ENCODE measurements around the gene POC1A. TPM values are rescaled to one million over a fixed set of nuclear protein-coding genes. Genes with fewer than 3 reads are reported as not detected.
"Not testable (repeated sequence)": the region's sequence is repeated elsewhere in the genome, so short reads cannot be mapped to it uniquely, and the experiment has no call there.

Gene POC1A
- total RNA-seq, 1 experiment from 2014 or later: 21.4 TPM

DNA sequence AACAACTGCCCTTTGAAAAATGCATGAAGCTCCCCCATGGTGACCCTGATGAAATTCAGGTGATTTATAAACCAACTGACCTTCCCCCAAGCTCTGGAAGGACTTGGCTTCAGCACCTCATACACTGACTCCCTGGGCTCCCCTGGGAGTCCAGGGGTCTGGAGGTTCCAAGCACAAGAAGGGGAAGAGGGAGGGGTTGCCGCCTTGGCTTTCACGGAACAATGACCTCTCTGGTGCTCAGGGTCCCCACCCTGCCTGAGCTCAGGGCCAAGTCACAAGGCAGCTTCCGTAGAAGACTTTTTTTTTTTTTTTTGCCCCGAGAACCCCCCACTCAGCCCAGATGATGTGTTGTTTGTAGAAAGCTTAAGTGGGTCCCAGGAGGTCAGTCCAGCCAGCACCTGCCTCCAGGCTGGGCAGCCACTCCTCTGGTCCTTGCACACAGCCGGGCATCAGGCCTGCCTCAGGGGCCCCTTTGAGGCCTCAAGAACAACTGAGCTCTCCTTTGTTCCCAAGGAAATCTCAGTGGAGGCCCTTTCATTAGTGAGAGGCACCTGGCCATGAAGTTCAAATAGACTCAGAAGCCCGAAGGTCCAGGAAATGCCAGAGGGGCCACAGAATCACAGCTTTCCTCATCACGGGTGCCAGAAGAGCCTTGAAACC is 29.7 kb upstream of the POC1A start:
- DNase-seq (ENCODE audit: low read depth): no peak

DNA sequence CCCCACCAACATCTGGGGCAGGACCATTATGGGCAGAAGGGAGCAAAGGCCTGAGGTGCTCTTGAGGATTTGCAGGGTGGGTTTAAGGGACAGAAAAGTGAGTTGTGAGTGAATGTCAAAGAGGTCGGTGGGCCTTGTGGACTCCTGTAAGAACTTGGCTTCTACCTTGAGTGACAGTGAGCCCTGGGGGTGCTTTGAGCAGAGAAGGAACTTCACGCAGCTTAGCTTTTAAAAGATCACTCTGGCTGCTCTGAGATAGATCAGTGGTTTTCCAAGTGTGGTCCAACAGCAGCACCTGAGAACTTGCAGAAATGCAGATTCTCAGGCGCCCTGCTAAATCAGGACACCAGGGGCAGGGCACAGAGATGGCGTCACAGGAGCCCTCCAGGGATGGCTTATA is 28.5 kb upstream of the POC1A start:
- no peak for DNase-seq (ENCODE audit: low read depth)

DNA sequence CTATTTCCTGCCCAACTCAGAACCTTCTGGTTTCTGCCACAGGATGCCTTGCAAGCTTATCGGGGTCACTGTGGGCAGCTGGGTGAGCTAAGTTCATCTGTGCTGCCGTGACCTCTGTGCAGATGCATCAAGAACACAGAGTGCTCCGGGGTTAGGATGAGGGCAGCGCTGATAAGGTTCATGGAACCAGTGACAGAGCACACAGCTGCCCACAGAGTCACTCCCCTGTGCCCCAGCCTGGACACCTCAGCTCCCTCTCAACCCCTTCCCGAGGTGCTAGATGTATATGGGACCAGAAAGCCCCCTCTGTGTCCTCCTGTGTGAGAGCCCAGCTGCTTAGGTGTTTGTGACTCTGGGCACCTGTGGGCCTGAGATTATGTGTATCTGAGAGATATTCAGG is 28.0 kb upstream of the POC1A start:
- no peak for DNase-seq (ENCODE audit: low read depth)

DNA sequence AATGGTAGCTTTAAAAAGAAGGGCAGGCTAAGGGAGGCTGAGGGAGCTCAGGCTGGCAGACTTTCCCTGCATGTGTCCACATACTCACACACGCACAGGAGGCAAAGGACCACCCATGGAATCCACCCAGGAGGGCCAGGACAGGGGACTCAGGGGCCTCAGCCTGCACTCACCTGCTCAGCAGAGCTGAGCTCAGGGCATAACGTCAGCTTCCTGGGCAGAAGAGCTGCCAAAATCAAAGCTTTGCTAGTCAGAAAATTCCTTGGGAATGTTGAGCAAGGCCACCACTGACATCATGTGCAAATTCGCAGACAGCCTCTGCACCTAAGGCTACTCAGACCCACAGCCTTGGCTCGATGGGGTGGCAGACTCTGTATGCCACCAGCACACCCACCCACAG is 27.3 kb upstream of the POC1A start:
- no peak for DNase-seq (ENCODE audit: low read depth)

DNA sequence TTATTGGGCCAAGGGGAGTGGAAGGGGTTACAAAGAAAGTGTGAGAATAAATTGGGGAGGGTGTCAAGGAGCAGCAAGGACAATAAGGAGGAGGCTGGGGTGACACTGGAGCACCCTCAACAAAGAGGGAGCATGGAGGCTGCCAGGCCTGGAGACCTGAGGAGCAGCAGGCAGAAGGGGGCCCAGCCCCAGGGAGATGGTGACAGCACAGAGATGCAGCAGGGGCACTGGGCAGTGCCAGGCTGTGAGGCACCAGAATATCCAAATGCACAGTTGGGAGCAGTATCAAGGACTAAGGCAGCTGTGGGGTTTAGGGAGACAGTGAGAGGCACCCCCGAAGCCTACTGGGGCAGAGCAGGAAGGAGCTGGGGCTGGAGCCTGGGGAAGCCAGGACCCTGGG is 24.3 kb upstream of the POC1A start:
- no peak for DNase-seq (ENCODE audit: low read depth)

DNA sequence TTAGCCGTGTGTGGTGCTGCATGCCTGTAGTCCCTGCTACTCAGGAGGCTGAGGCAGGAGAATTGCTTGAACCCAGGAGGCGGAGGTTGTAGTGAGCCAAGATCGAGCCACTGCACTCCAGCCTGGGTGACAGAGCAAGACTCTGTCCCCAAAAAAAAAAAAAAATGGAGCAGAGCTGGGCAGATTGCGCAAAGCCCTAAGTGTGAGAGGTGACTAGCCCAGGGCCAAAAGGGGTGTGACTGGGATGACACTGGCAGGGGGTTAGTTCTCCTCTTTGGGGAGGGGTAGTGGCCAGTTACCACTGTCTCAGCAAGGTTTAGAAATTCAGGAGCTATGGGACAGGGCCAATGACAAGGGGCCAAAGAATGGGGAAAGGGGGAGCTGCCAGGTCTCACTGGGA is 23.9 kb upstream of the POC1A start:
- DNase-seq (ENCODE audit: low read depth): not testable (repeated sequence)

DNA sequence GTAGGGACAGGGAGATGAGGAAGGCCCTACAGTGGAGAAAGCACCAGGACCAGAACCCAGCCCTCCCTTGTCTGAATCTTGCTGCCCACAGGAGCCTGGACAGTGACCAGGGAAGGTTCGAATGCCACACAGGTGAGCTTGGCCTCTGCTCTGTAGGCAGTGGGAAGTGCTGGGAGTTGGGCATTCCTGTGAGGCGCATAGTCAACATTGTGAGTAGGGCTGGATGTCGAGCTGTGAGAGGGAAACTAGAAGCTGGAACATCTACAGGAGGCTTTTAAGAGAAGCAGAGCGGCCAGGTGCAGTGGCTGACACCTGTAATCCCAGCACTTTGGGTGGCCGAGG is 23.4 kb upstream of the POC1A start:
- no peak for DNase-seq (ENCODE audit: low read depth)

DNA sequence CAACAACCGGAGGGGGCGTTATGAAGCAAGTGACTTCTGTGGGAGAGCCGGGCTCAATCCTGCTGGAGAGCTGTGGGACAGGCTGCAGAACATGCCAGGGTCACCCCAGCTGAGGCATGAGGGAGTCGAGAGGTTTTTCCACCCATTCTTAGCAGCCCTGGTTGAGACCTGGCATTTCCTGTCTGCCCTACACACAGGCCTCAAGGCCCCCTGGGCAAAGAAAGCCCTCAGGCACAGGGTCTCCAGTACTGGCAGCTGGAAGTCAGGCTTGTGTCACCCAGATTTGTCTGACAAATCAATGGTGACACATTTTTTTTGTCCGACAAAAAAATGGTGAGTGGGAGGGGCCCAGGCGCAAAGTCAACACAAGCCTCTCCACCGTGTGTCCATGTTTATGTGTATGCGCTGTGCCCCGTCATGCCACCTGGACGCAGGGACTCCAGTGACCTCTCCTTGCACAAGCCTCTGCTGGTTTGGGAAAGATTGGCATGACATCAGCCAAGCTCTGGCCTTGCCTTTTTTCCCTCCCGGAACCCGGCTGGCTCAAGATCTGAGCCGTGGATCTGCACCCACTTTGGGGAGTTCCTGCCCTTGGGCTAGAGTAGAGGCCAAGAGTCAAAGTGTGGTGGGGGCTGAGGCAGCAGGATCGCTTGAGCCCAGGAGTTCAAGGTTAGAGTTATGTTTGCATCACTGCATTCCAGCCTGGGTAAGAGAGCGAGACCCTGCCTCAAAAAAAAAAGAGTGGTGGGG is 22.9 kb upstream of the POC1A start:
- DNase-seq (ENCODE audit: low read depth): peak; percentile 40

DNA sequence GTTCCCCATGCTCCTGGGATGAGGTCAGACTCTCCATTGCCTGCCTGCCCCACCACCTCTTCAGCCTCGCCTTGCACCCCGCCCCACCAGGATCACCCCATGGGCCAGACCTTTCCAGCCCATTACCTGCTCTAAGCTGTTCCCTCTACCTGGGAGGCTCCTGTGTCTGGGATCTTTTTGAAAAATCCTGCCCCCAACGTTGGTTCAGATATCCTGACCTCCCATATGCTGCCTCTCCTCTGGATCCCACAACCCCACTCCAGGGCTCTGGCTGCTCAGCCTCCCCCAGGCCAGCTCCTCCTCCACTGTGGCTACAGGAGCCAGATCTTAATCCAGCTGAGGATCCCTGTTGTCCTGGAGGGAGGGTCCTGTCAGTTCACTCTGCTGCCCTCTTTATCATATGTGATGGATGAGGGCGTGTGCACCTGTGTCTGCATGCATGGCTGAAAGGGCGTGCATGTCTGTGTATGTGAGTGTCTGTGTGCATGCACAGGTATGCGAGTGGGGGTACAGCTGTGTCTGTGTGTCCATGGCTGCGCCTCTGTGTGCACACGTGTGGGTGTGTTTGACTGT is 22.0 kb upstream of the POC1A start:
- DNase-seq (ENCODE audit: low read depth): no peak

DNA sequence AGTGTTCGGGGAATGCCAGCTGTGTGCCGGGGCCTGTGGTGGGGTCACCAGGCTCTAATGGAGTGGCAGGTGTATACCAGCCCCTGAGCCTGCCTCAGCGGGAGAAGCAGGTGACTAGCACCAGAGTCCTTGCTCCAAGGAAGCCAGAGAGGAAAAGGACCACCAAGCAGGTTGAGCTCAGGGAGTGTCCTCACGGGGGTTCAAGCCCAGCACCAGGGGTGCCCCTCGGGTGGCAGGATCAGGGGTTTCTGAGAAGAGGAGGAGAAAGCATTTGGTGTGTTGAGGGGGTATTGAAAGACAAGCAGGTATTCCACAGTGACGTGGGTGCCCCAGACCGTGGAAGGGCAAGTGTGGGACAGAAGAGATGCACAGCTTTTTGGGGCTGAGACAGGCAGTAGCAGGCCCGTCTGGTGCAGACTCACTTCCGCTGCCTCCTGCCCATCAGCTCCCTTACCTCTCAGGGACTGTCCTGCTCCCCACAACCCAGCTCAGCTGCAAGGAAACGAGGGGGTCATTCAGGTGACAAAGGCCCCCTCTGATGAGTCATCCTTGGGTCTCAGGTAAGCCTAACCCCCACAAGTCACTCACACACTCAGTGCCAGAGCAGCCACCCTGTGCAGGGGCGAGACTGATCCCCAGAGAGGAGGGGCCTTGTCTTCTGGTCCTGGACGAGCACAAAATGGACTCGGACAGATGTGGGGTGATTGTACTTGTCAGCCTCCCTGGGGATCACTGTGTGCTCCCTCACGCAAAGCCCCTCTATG is 21.4 kb upstream of the POC1A start:
- no peak for DNase-seq (ENCODE audit: low read depth)

DNA sequence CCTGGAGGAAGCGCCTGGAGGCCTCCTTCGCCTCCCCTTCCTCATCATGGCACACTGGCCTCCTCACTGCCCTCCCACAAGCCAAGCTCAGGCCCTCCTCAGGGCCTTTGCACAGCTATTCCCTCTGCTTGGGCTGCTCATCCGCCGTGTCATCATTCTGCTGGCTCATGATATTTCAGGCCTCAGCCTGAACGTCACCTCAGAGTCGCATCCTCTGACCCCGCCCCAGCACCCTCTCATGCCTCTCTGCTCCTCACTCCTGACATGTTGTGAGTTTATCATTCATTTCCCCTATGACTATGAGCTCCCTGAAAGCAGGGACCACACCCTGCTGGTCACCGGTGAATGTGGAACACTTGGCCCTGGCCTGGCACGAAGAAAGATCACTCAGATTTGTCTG is 20.7 kb upstream of the POC1A start:
- DNase-seq (ENCODE audit: low read depth): no peak

DNA sequence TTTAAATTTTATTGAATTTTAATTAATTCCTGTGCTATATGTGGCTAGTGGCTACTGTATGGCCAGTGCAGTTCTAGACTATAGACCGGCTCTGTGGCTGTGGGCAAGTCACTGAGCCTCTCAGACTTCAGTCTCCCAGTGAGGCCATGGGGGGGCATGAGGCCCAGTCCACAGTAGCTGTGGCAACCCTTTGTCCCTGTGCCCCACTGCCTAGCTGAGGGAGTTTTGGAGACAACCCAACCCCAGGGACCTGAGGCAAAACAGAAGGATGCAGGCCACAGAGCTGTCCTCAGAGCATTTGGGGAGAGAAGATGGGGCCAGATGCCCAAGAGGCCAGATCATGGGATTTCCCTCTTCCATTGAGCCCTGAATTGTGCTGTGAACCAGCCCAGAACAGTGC is 18.9 kb upstream of the POC1A start:
- no peak for DNase-seq (ENCODE audit: low read depth)

DNA sequence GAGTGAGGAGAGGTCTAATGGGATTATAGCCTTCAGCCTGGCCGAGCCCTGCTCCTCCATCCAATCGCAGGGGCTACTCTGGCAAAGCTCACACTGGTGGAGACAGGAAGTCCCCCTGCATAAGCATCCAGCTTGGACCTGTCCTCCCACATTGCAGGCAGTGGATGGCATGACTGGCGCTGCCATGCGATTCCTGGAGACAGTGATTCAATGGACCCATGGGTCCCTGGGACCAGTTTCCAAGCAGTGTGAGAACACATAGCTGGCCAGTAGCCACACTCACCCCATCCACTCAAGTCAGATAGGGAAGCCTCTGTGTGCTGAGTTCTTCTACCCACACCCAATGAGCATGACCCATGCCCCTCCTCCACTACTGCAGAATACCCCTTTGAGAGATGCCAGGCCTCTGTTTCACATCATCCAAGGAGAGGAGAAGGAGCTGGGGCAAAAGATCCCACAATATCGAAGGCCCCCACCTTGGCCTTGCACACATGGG is 18.1 kb upstream of the POC1A start:
- DNase-seq (ENCODE audit: low read depth): no peak

DNA sequence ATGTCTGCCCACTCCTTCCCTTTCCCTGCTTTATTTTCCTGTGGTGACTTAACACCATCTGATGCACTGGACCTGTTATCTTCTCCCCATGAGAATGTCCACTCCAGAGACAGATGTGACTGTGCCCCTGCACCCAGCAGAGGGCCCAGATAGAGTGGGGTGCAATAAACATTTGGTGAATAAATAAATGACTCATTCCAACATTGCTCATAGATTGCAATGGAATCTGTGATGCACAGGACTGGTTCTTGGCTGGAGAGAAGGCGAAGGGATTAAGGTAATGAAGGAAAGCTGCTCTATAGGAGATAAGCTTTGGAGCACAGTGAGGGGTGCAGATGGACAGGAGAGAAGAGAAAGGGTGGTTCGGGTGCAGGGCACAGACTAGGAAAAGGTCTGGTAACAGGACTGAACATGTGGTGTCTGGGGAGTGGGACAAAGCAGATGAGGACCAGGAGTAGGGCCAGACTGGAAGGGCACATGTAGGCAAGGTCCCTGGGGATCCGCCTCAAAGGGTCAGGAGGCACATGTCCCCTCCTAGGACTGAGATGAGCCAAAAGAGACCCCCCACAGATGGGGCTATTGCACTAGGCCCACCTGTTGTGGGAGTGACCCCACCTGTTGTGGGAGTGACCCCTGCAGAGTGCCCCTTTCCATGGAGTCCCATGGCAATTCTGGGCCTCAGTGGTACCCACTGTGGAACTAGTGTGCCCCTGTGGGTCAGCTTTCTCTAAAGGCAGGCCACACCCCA is 17.5 kb upstream of the POC1A start:
- DNase-seq (ENCODE audit: low read depth): peak; percentile 37

DNA sequence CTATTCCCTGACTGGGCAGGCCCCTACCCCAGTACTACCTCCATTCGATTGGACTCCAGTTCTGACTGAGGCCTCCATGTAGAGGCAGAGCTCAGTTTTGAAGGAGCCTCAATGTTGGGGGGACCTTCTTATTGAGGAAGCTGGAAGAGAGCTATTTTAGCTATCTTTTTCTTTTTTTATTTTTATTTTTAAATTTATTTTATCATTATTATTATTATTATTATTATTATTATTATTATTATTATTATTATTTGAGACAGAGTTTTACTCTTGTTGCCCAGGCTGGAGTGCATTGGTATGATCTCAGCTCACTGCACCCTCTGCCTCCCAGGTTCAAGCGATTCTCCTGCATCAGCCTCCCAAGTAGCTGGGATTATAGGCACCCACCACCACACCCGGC is 16.0 kb upstream of the POC1A start:
- DNase-seq (ENCODE audit: low read depth): not testable (repeated sequence)

DNA sequence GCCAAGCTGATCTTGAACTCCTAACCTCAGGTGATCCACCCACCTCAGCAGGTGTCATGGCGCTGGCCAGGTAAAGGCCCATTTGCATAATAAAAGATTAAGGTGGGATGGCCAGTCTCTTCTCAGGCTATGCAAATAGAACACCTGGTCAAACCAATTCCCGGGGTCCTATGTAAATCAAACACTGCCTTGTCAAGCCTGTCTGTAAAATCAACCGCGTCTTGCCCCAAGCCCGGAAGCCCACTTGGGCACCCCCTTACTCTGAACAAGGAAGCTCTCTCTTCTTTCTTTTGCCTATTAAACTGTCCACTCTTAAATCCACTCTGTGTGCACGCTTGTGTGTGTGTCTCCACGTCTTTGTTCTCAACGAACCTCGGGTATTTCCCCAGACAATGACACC is 13.0 kb upstream of the POC1A start:
- no peak for DNase-seq (ENCODE audit: low read depth)

DNA sequence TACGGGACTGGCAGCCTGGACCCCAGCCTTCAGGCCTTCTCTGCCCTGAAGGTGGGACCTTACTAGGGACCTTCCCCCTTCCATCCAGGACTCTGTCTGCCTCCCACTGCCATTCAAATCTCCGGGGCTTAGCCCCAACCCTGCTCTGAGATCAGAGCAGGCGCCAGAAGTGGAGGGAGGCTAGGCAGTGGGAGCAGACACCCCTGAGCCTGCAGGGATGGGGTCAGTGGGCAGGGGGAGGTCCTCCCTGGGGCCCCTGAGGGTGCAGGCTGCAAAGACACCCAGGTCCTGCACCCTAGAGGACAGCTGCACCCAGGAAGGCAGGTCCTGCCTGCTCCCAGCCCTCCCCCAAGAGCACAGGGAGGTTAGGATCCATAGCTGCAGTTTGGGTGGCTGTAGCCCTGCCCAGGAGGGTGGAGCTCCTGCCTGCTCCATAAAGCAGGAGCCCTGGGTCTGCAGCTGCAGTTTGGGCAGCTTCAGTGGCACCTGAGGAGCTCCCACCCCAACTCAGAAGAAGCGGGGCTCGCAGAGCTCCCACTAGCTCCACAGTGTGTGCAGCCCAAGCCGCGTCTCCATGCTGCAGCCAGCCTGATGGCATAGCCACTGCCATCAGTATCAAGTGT is 8.1 kb upstream of the POC1A start:
- no peak for DNase-seq (ENCODE audit: low read depth)

DNA sequence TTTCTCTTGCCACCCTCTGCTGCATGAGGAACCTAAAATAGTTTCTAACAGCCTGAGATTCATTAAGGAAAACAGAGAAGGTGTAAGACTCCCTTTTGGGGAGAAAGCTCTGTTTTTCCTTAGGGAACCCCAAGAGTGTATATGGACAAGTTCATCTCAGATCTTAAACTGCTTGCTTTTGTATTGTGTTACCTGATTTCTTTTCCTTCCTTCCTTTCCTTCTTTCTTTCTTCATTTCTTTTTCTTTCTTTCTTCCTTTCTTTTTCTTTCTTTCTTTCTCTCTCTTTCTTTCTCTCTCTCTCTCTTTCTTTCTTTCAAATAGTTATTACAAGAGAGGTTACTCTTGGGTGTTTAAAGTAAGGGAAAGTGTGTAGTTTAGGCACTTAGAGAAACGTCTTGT is 5.3 kb upstream of the POC1A start:
- DNase-seq (ENCODE audit: low read depth): no peak

DNA sequence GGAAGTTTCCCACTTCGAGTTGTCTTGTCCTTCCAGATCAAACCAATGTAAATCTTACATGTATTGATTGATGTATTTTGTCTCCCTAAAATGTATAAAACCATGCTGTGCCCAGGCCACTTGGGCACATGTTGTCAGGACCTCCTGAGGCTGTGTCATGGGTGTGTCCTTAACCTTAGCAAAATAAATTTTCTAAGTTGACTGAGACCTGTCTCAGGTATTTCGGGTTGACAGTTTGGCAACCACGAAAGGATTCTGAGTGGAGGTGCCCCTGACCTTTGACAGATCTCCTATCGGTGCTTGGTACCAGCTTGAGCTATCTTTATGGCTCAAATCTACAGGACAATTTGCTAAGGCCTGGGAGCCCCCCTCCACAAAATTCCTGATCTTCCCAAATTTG is 1.7 kb upstream of the POC1A start:
- no peak for DNase-seq (ENCODE audit: low read depth)

DNA sequence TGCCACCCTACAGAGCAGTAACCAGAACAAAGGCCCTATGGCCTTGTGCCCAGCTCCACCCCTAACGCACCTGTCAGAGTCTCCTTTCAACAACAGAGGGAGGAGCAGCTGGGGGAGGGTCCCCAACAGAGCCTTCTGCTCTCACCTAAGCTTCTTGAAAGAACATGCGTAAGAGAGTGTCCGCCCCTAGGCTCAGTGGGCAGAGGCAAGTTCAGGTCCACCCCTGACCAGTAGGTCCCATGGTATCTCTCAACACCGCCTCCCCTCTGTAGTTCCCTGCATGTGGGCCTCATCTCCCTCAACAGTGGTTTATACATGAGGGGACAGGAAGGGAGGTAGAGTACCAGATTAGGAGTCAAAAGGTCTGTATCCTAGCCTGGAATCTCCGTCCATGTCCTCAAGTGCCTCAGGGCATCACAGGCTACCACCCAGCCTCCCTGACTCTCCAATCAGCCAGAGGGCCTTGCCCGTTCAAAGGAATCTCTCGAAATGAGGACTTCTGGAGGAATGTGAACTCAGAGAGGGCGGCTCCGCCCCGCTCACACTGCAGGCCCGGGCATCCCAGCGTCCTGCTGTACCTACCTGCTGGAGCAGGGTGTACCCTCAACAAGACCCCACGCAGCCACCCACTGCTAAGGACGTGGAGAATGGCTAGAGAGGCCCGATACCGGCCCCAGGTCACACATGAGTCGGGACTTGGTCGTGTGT is 680 bp downstream of the POC1A start:
- peak; percentile 66 for DNase-seq (ENCODE audit: low read depth)

DNA sequence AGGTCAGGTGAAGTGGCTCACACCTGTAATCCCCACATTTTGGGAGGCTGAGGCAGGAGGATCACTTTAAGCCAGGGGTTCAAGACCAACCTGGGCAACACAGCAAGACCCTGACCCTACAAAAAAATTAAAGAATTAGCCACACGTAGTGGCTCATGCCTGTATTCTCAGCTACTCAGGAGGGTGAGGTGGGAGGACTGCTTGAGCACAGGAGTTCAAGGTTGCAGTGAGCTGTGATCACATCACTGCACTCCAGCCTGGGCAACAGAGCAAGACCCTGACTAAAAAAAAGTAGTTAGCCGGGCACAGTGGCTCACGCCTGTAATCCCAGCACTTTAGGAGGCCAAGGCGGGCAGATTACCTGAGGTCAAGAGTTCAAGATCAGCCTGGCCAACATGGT is 2.2 kb downstream of the POC1A start:
- not testable (repeated sequence) for DNase-seq (ENCODE audit: low read depth)
